HCT116 (cell line): Measurements from ENCODE around the gene PHF11. TPM values are rescaled to one million over a fixed set of nuclear protein-coding genes. Genes with fewer than 3 reads are reported as not detected.

ENCODE experiments used
- ATAC-seq: fragments of 200-7000 bp; cut with Tn5 transposase; 2 replicates; pipeline ENCODE4 v1.9.1; 2020; ENCODE audit warnings: mild to moderate bottlenecking, moderate library complexity
- BruUV-seq: library from RNA; stranded (reverse); fragments of 400-500 nt; replicated peaks from 2 replicates; lab custom pipeline; 2021; lab: Mats Ljungman, UMichigan
- CTCF ChIA-PET: fragments of 300-600 bp; sonication (Branson Sonifier 250); formaldehyde crosslinking; loops from one replicate; lab custom pipeline; 2021; ENCODE audit warnings: antibody characterized with exemption; lab: Charles Lee
- POLR2A ChIA-PET: fragments of 300-600, 350-600 bp; sonication (Branson Sonifier 250); formaldehyde crosslinking; loops from one replicate; lab custom pipeline; 2021; ENCODE audit warnings: antibody characterized with exemption; lab: Charles Lee
- RAD21 ChIA-PET, 2 experiments: fragments of 300-600 bp; sonication (Branson Sonifier 250); formaldehyde crosslinking; loops; one replicate each; lab custom pipeline; 2023; ENCODE audit warnings: low total read pairs in 2 of 2; ENCODE audit not compliant: uncharacterized antibody in 2 of 2, unreplicated experiment in 2 of 2, low non-redundant PET in 1 of 2; lab: Charles Lee
- DNase-seq: peaks from one replicate; pipeline ENCODE4 v3.0.0-alpha.2; 2010; ENCODE audit warnings: low read depth, low spot score
- H2AFZ ChIP-seq: fragments of 200-600 bp; shearing (Covaris generic), sonication (generic); 2 replicates; pipeline ENCODE4 v1.6.1; 2017; ENCODE audit warnings: low read depth, mixed run types, mixed read lengths, antibody characterized with exemption, low read length; ENCODE audit not compliant: poor library complexity, severe bottlenecking
- H3K27ac ChIP-seq: 2 replicates; pipeline ENCODE4 v1.5.1; 2012; ENCODE audit warnings: low read depth, low read length
- H3K27me3 ChIP-seq: fragments of 200-600 bp; sonication (generic); 2 replicates; pipeline ENCODE4 v1.6.1; 2016; ENCODE audit warnings: mixed run types, low read length, mixed read lengths; ENCODE audit not compliant: insufficient read depth
- H3K36me3 ChIP-seq, 2 experiments: fragments of 200-500 bp in 1 of 2; fragments of 200-600 bp in 1 of 2; sonication (Bioruptor generic) in 1 of 2; sonication (generic) in 1 of 2; 2 replicates each; pipeline versions ENCODE4 v1.5.1 to v1.6.1; 2014 to 2016; ENCODE audit warnings: low read length in 2 of 2, inconsistent platforms in 1 of 2, mixed read lengths in 1 of 2, mixed run types in 1 of 2; ENCODE audit not compliant: insufficient read depth in 2 of 2, control insufficient read depth in 1 of 2
- H3K4me1 ChIP-seq, 2 experiments: fragments of 200-600 bp in 1 of 2; sonication (generic) in 1 of 2; 2 replicates each; pipeline versions ENCODE4 v1.5.1 to v1.6.1; 2012 to 2017; ENCODE audit warnings: low read length in 2 of 2, inconsistent platforms in 1 of 2, mild to moderate bottlenecking in 1 of 2, mixed read lengths in 1 of 2, mixed run types in 1 of 2, moderate library complexity in 1 of 2; ENCODE audit not compliant: insufficient read depth in 2 of 2, control insufficient read depth in 1 of 2
- H3K4me2 ChIP-seq: fragments of 200-600 bp; sonication (generic); 2 replicates; pipeline ENCODE4 v1.6.1; 2017; ENCODE audit warnings: mixed run types, low read length, mixed read lengths
- H3K4me3 ChIP-seq, 2 experiments: fragments of 200-600 bp in 1 of 2; sonication (generic) in 1 of 2; replicated peaks in 1 of 2; 2 replicates each; pipeline ENCODE4 v1.5.1; 2011 to 2016; ENCODE audit warnings: low read length in 2 of 2, control low read depth in 1 of 2, low read depth in 1 of 2, mild to moderate bottlenecking in 1 of 2, mixed read lengths in 1 of 2, mixed run types in 1 of 2
- H3K79me2 ChIP-seq: fragments of 200-600 bp; sonication (generic); 2 replicates; pipeline ENCODE4 v1.6.1; 2017; ENCODE audit warnings: mild to moderate bottlenecking, mixed run types, low read length, moderate library complexity, mixed read lengths; ENCODE audit not compliant: insufficient read depth
- H3K9ac ChIP-seq: fragments of 200-600 bp; sonication (generic); 2 replicates; pipeline ENCODE4 v1.6.1; 2016; ENCODE audit warnings: low read length, mixed read lengths
- H3K9me2 ChIP-seq: fragments of 200-600 bp; sonication (generic), shearing (Covaris generic); 2 replicates; pipeline ENCODE4 v1.6.1; 2017; ENCODE audit warnings: mixed run types, mild to moderate bottlenecking, moderate library complexity; ENCODE audit not compliant: insufficient read depth
- H3K9me3 ChIP-seq, 2 experiments: fragments of 200-500 bp in 1 of 2; fragments of 200-600 bp in 1 of 2; sonication (Bioruptor generic) in 1 of 2; sonication (generic) in 1 of 2; 2 replicates each; pipeline ENCODE4 v1.6.1; 2014 to 2017; ENCODE audit warnings: low read length in 2 of 2, mixed read lengths in 2 of 2, inconsistent platforms in 1 of 2, low read depth in 1 of 2, mild to moderate bottlenecking in 1 of 2, mixed run types in 1 of 2, moderate library complexity in 1 of 2; ENCODE audit not compliant: control insufficient read depth in 1 of 2, insufficient read depth in 1 of 2
- H4K20me1 ChIP-seq: fragments of 200-600 bp; sonication (generic), shearing (Covaris generic); 2 replicates; pipeline ENCODE4 v1.6.1; 2017; ENCODE audit warnings: mixed run types, mild to moderate bottlenecking, moderate library complexity; ENCODE audit not compliant: insufficient read depth
- CEBPB ChIP-seq: IDR thresholded peaks from 2 replicates; pipeline ENCODE4 v1.6.1; 2012; ENCODE audit warnings: low read depth
- EGR1 ChIP-seq: IDR thresholded peaks from 2 replicates; pipeline ENCODE4 v1.6.1; 2012; ENCODE audit warnings: low read depth
- ELF1 ChIP-seq: IDR thresholded peaks from 2 replicates; pipeline ENCODE4 v1.6.1; 2012; ENCODE audit warnings: low read depth, borderline replicate concordance
- EZH2 ChIP-seq: fragments of 200-600 bp; sonication (generic); IDR thresholded peaks from 2 replicates; pipeline ENCODE4 v1.6.1; 2017; ENCODE audit warnings: antibody characterized with exemption, mixed run types
- EZH2phosphoT487 ChIP-seq: fragments of 200-600 bp; IDR thresholded peaks from 2 replicates; pipeline ENCODE4 v1.6.1; 2018; ENCODE audit warnings: antibody characterized with exemption, borderline replicate concordance
- POLR2A ChIP-seq: IDR thresholded peaks from 2 replicates; pipeline ENCODE4 v1.7.0; 2011; ENCODE audit warnings: borderline replicate concordance; ENCODE audit not compliant: insufficient read depth, insufficient read length; ENCODE audit errors: extremely low read depth
- POLR2AphosphoS5 ChIP-seq: IDR thresholded peaks from 2 replicates; pipeline ENCODE4 v1.6.1; 2011; ENCODE audit warnings: mild to moderate bottlenecking, low read depth, low read length, moderate library complexity
- RAD21 ChIP-seq: IDR thresholded peaks from 2 replicates; pipeline ENCODE4 v1.6.1; 2012; ENCODE audit warnings: low read depth, mild to moderate bottlenecking
- SIN3A ChIP-seq: IDR thresholded peaks from 2 replicates; pipeline ENCODE4 v1.6.1; 2012; ENCODE audit warnings: low read depth
- SP1 ChIP-seq: IDR thresholded peaks from 2 replicates; pipeline ENCODE4 v1.6.1; 2012; ENCODE audit warnings: low read depth
- SRF ChIP-seq: IDR thresholded peaks from 2 replicates; pipeline ENCODE4 v1.6.1; 2012; ENCODE audit warnings: low read depth
- TCF7L2 ChIP-seq: IDR thresholded peaks from 2 replicates; pipeline ENCODE4 v1.7.0; 2011; ENCODE audit warnings: borderline replicate concordance, inconsistent platforms; ENCODE audit not compliant: insufficient read depth, insufficient read length; ENCODE audit errors: extremely low read depth
- YY1 ChIP-seq: IDR thresholded peaks from 2 replicates; pipeline ENCODE4 v1.6.1; 2011; ENCODE audit warnings: low read length, low read depth, moderate library complexity, mild to moderate bottlenecking; ENCODE audit not compliant: insufficient replicate concordance; ENCODE audit errors: extremely low read depth
- ZNF274 ChIP-seq: fragments of 200-500 bp; sonication (Bioruptor generic); IDR thresholded peaks from 2 replicates; pipeline ENCODE4 v1.6.1; 2014; ENCODE audit warnings: mild to moderate bottlenecking, low read depth, low read length, inconsistent platforms
- intact Hi-C: fragments of 100-400 bp; cut with micrococcal nuclease; formaldehyde crosslinking; loops from 2 replicates; pipeline ENCODE4 v1.10.0; 2022
- total RNA-seq: library from RNA; stranded (reverse); gene quantifications from one replicate; pipeline ENCODE4 v1.2.1, GENCODE V29; 2021; ENCODE audit not compliant: unreplicated experiment
- TF ChIP-seq, protein P1 (sequence below): IDR thresholded peaks from 2 replicates; pipeline ENCODE4 v1.6.1; 2011; ENCODE audit warnings: mild to moderate bottlenecking, low read length, moderate library complexity; ENCODE audit not compliant: insufficient replicate concordance; ENCODE audit errors: extremely low read depth
- TF ChIP-seq, protein P2 (sequence below): IDR thresholded peaks from 2 replicates; pipeline ENCODE4 v1.6.1; 2012

The PHF11 gene
- total RNA-seq, 1 experiment from 2014 or later, result 12.1 TPM

DNA sequence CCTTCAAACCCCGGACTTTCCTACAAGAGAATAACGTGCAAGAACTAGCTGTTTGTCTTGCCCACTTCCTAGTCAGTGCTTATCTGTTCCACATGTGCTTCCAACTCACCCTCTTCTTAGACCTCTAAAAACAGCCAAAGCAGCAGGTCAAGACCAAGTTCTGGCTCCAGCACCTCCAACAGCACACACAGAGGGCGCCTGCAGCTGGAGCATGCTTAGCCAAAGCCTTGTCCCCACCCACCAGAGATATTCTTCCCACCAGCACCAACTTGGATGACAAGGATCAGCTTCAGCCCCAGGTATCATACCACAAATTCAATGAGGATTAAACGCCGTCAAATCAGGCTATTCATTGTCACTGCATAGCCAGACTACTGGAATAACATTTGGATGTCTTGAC, 71.7 kb downstream of the PHF11 start:
- no peaks in the 10 kb centered on the region for H3K9me2 ChIP-seq
- H3K36me3 ChIP-seq, result no peaks in the 10 kb centered on the region
- H3K79me2 ChIP-seq, result peaks cover 4% of the 10 kb centered on the region; the same call in 1 of the 2 replicates
- POLR2A ChIA-PET, result no interaction called here
- H3K9me3 ChIP-seq, result no peaks in the 10 kb centered on the region
- no peak overlapping the region for H3K4me3 ChIP-seq
- no peak for ATAC-seq
- H3K4me2 ChIP-seq, result no peak overlapping the region
- intact Hi-C loops, result no loop called here
- H3K4me1 ChIP-seq, result no peaks in the 10 kb centered on the region
- RAD21 ChIA-PET, result no interaction called here
- no peak for DNase-seq
- H3K27ac ChIP-seq, result no peak overlapping the region
- TF ChIP-seq TCF7L2, result no peak
- no peak for TF ChIP-seq POLR2AphosphoS5
- no peak for TF ChIP-seq ELF1
- TF ChIP-seq SRF, result no peak
- TF ChIP-seq EGR1, result no peak
- TF ChIP-seq SIN3A, result no peak
- TF ChIP-seq EZH2, result no peak
- no peak for TF ChIP-seq CEBPB
- TF ChIP-seq, protein P1, sequence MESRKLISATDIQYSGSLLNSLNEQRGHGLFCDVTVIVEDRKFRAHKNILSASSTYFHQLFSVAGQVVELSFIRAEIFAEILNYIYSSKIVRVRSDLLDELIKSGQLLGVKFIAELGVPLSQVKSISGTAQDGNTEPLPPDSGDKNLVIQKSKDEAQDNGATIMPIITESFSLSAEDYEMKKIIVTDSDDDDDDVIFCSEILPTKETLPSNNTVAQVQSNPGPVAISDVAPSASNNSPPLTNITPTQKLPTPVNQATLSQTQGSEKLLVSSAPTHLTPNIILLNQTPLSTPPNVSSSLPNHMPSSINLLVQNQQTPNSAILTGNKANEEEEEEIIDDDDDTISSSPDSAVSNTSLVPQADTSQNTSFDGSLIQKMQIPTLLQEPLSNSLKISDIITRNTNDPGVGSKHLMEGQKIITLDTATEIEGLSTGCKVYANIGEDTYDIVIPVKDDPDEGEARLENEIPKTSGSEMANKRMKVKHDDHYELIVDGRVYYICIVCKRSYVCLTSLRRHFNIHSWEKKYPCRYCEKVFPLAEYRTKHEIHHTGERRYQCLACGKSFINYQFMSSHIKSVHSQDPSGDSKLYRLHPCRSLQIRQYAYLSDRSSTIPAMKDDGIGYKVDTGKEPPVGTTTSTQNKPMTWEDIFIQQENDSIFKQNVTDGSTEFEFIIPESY, result no peak
- TF ChIP-seq, protein P2, sequence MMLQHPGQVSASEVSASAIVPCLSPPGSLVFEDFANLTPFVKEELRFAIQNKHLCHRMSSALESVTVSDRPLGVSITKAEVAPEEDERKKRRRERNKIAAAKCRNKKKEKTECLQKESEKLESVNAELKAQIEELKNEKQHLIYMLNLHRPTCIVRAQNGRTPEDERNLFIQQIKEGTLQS, result no peak
- TF ChIP-seq YY1, result no peak
- no peak for TF ChIP-seq ZNF274
- TF ChIP-seq POLR2A, result no peak
- TF ChIP-seq SP1, result no peak
- no peak for TF ChIP-seq EZH2phosphoT487
- no peak for TF ChIP-seq RAD21
- no peaks in the 10 kb centered on the region for H3K27me3 ChIP-seq
- no TSS peak for BruUV-seq
- no peaks in the 10 kb centered on the region for H4K20me1 ChIP-seq
- H3K9ac ChIP-seq, result no peak overlapping the region
- CTCF ChIA-PET, result no interaction called here
- H2AFZ ChIP-seq, result no peak overlapping the region
